Naive thymus-derived CD4-positive, alpha-beta T cell (primary cell): Measurements from ENCODE around the gene ARHGEF7. TPM values are rescaled to one million over a fixed set of nuclear protein-coding genes. Genes with fewer than 3 reads are reported as not detected.
A peak's percentile ranks its signal among the peaks of the same experiment; 100 is the strongest.

Source experiments
- ATAC-seq: fragments of 150-1000 bp; cut with Tn5 transposase; 2 replicates; pipeline ENCODE4 v1.10.0; 2021; ENCODE audit warnings: mild to moderate bottlenecking, moderate library complexity
- CTCF ChIA-PET: fragments of 350-600 bp; sonication (Branson Sonifier 250); formaldehyde crosslinking; loops from one replicate; lab custom pipeline; 2021; ENCODE audit warnings: antibody characterized with exemption; lab: Charles Lee
- POLR2A ChIA-PET: fragments of 350-600 bp; sonication (Branson Sonifier 250); formaldehyde crosslinking; loops from one replicate; lab custom pipeline; 2021; ENCODE audit warnings: antibody characterized with exemption, inconsistent platforms; lab: Charles Lee
- DNase-seq, 9 donors: peaks; one replicate each; pipeline versions ENCODE4 v3.0.0 to v3.0.0-alpha.2; 2020 to 2022; ENCODE audit warnings: mixed read lengths in 1 of 9
- H3K27ac ChIP-seq: one replicate; pipeline ENCODE4 v1.7.0; 2013; ENCODE audit warnings: mild to moderate bottlenecking, low read depth, low read length, moderate library complexity
- H3K27me3 ChIP-seq, 2 donors: one replicate each; pipeline ENCODE4 v1.7.0; 2013; ENCODE audit warnings: low read length in 2 of 2, mild to moderate bottlenecking in 2 of 2, moderate library complexity in 2 of 2; ENCODE audit not compliant: control insufficient read depth in 2 of 2, insufficient read depth in 2 of 2
- H3K36me3 ChIP-seq, 3 experiments: 1 replicate in 2 of 3; 2 replicates in 1 of 3; pipeline ENCODE4 v1.7.0; 2013; ENCODE audit warnings: low read length in 3 of 3, mild to moderate bottlenecking in 3 of 3, moderate library complexity in 1 of 3; ENCODE audit not compliant: insufficient read depth in 3 of 3, control insufficient read depth in 2 of 3
- H3K4me1 ChIP-seq, 2 donors: one replicate each; pipeline ENCODE4 v1.7.0; 2013; ENCODE audit warnings: low read length in 2 of 2, mild to moderate bottlenecking in 2 of 2, moderate library complexity in 1 of 2; ENCODE audit not compliant: control insufficient read depth in 2 of 2, insufficient read depth in 2 of 2
- H3K4me3 ChIP-seq: 2 replicates; pipeline ENCODE4 v1.7.0; 2013; ENCODE audit warnings: mild to moderate bottlenecking, low read length
- H3K9me3 ChIP-seq, 3 experiments: 1 replicate in 2 of 3; 2 replicates in 1 of 3; pipeline ENCODE4 v1.7.0; 2013; ENCODE audit warnings: low read length in 3 of 3; ENCODE audit not compliant: control insufficient read depth in 2 of 3
- H3K27ac Mint-ChIP-seq, 9 donors: one replicate each; pipeline ENCODE4 v1.8.0; 2020 to 2022; ENCODE audit warnings: mixed read lengths in 9 of 9, mild to moderate bottlenecking in 8 of 9, moderate library complexity in 5 of 9, inconsistent platforms in 2 of 9
- H3K27me3 Mint-ChIP-seq, 5 donors: one replicate each; pipeline ENCODE4 v1.8.0; 2021 to 2022; ENCODE audit warnings: mixed read lengths in 5 of 5, mild to moderate bottlenecking in 1 of 5
- H3K36me3 Mint-ChIP-seq, 5 donors: one replicate each; pipeline ENCODE4 v1.8.0; 2020 to 2022; ENCODE audit warnings: mixed read lengths in 5 of 5, mild to moderate bottlenecking in 3 of 5, inconsistent platforms in 1 of 5
- H3K4me1 Mint-ChIP-seq, 7 donors: one replicate each; pipeline ENCODE4 v1.8.0; 2020 to 2022; ENCODE audit warnings: mixed read lengths in 7 of 7, mild to moderate bottlenecking in 3 of 7, inconsistent platforms in 1 of 7
- H3K4me3 Mint-ChIP-seq, 10 donors: one replicate each; pipeline ENCODE4 v1.8.0; 2020 to 2022; ENCODE audit warnings: mild to moderate bottlenecking in 10 of 10, mixed read lengths in 10 of 10, moderate library complexity in 6 of 10, inconsistent platforms in 2 of 10
- H3K9me3 Mint-ChIP-seq, 11 donors: one replicate each; pipeline ENCODE4 v1.8.0; 2020 to 2022; ENCODE audit warnings: mixed read lengths in 11 of 11, mild to moderate bottlenecking in 4 of 11, inconsistent platforms in 1 of 11, moderate library complexity in 1 of 11
- intact Hi-C, 2 donors: fragments of 100-400 bp; cut with micrococcal nuclease; formaldehyde crosslinking; loops; one replicate each; pipeline ENCODE4 v1.15.1; 2023
- polyA plus RNA-seq, 2 donors: library from polyadenylated mRNA; unstranded; fragments of 300-500 nt; fragmentation: Illumina TruSeq; gene quantifications; one replicate each; pipeline ENCODE4 v1.2.3, GENCODE V29; 2021
- total RNA-seq, 6 experiments: library from RNA in 5 of 6; stranded (reverse) in 5 of 6; gene quantifications; 1 replicate in 5 of 6; 2 replicates in 1 of 6; pipeline ENCODE4 v1.2.3 and lab custom pipeline; 2021 to 2026

ARHGEF7 gene
- total and polyA plus RNA-seq, 7 experiments from 2014 or later, result 10.0 to 84.0 (median 76.7) TPM

DNA sequence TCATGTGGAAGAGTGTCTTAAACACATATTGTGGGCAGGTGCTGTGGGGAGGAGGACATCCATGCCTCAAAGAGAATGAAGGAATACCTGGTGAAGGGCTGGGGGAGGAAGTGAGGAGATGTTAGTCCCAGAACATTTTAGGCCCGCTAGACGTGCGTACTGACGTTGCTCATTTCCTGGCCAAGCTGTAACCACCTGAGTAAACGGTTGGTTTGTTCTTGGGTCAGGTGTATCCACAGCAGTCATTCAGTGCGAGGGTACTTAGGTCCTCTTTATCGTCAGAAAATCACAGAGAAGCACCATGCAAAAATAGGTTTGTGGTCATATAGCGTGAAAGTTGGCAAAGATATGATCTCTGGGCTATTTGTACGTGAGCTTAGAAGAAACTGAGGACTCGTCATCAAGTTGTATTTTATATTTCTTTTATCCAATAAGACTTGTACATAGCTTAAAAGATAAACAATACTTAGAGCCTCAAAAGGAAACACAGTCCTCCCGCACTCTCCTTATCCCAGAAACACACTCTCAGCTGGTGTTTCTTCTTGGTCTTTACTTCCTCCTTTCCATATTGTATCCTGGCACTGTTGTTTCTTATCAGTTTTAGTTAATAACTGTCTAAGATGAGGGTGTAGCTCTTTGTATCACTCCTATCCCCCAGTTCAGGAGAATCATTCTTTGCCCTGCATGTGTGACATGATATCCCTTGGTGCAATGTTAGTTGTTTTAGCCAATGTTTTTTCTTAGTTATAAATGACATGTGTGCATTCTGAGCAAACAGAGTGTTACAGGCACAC, 52.0 kb downstream of the ARHGEF7 start:
- Mint-ChIP-seq H3K27me3 (no peaks in the 10 kb centered on the region), H3K36me3 (peaks cover 14 to 51% (median 31%) of the 10 kb centered on the region in 5 donors), H3K4me3 (peak overlapping the region in 8 of 10 donors; percentile 2 to 70 (median 48)), H3K27ac (peak overlapping the region; percentile 32 to 88 (median 62)), H3K4me1 (peaks cover 44 to 90% (median 84%) of the 10 kb centered on the region in 7 donors), H3K9me3 (peaks cover 0 to 5% (median 0%) of the 10 kb centered on the region in 11 donors)
- Histone ChIP-seq H3K27me3 (no peaks in the 10 kb centered on the region), H3K4me1 (peaks cover 0 to 44% of the 10 kb centered on the region in 2 donors), H3K9me3 (no peaks in the 10 kb centered on the region), H3K4me3 (no peak overlapping the region), H3K36me3 (peaks cover 0 to 31% (median 0%) of the 10 kb centered on the region in 3 experiments), H3K27ac (no peak overlapping the region)
- ChIA-PET POLR2A (interaction anchor here (1.2 kb wide), 1 partner anchor 10 kb away, joined by 3 read pairs; no protein-coding TSS in a partner anchor), CTCF (no interaction called here)
- peak; percentile 72 for ATAC-seq
- intact Hi-C loops, result no loop called here
- DNase-seq, result peak in 3 of 9 donors; percentile 32 to 39 (median 38)

DNA sequence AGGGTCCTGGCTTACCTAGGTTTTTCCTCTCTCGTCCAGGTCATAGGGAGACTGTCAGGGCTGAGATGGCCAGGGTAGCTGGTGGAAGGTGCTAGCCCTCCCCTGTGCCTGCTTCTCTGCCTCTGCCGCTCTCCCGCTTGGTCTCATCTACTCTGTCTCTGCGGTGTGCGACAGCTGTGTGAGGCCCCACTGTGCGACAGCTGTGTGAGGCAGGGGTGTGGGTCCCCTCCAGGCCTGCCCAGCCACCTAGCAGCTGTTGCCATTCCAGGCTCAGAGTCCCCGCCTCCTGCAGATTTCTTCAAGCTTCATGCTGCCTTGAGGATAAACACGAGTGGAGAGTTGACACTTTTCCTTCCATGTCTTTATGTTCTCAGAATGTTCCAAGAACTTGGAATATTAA, 53.0 kb downstream of the ARHGEF7 start:
- peak overlapping the region in 3 of 9 donors; percentile 10 to 51 (median 19) for H3K27ac Mint-ChIP-seq
- peak overlapping the region in 1 of 10 donors; percentile 23 for H3K4me3 Mint-ChIP-seq
- Histone ChIP-seq H3K4me1 (peaks cover 0 to 40% of the 10 kb centered on the region in 2 donors), H3K4me3 (no peak overlapping the region), H3K27me3 (no peaks in the 10 kb centered on the region), H3K36me3 (peaks cover 0 to 33% (median 0%) of the 10 kb centered on the region in 3 experiments), H3K9me3 (no peaks in the 10 kb centered on the region), H3K27ac (no peak overlapping the region)
- ChIA-PET POLR2A (interaction anchor here (1.0 kb wide), 1 partner anchor 10 kb away, joined by 3 read pairs; no protein-coding TSS in a partner anchor), CTCF (no interaction called here)
- ATAC-seq (no peak), DNase-seq (no peak)
- H3K9me3 Mint-ChIP-seq, result peaks cover 0 to 5% (median 0%) of the 10 kb centered on the region in 11 donors
- H3K4me1 Mint-ChIP-seq, result peaks cover 38 to 90% (median 84%) of the 10 kb centered on the region in 7 donors
- H3K27me3 Mint-ChIP-seq, result no peaks in the 10 kb centered on the region
- H3K36me3 Mint-ChIP-seq, result peaks cover 11 to 54% (median 26%) of the 10 kb centered on the region in 5 donors
- intact Hi-C loops, result no loop called here

DNA sequence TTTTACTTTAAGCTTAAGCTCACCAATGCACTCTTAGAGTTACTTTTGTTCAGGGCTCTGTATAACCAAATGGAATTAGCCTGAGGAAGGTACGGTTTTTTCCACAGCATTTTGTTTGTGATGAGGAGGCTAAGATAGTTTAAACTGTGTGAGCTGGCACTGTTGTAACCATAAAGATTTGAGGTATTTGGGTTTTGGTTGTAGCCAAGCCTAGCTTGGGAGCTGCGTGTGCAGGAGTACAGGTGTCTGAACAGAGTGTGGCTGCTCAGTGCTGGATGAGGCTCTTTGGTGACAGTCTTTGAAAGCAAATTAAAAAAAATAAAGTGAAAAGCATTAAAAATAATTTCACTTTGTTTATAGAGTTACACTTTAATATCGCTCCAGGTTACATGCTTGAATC, 56.0 kb downstream of the ARHGEF7 start:
- H3K27me3 Mint-ChIP-seq, result no peaks in the 10 kb centered on the region
- ChIA-PET POLR2A (no interaction called here), CTCF (no interaction called here)
- no peak overlapping the region for H3K4me3 ChIP-seq
- H3K36me3 Mint-ChIP-seq, result peaks cover 11 to 70% (median 19%) of the 10 kb centered on the region in 5 donors
- H3K4me3 Mint-ChIP-seq, result peak overlapping the region in 1 of 10 donors; percentile 28
- no peak for DNase-seq
- peak overlapping the region in 5 of 9 donors; percentile 38 to 70 (median 64) for H3K27ac Mint-ChIP-seq
- H3K27me3 ChIP-seq, result no peaks in the 10 kb centered on the region
- peaks cover 0 to 45% of the 10 kb centered on the region in 2 donors for H3K4me1 ChIP-seq
- peaks cover 40 to 97% (median 92%) of the 10 kb centered on the region in 7 donors for H3K4me1 Mint-ChIP-seq
- intact Hi-C loops, result loop anchor here in 1 of 2 donors (2.0 kb wide), 1 partner anchor 18 kb away; no protein-coding TSS in a partner anchor
- H3K9me3 ChIP-seq, result no peaks in the 10 kb centered on the region
- H3K9me3 Mint-ChIP-seq, result peaks cover 0 to 16% (median 0%) of the 10 kb centered on the region in 11 donors
- H3K36me3 ChIP-seq, result peaks cover 0 to 18% (median 0%) of the 10 kb centered on the region in 3 experiments
- no peak overlapping the region for H3K27ac ChIP-seq
- ATAC-seq, result no peak

DNA sequence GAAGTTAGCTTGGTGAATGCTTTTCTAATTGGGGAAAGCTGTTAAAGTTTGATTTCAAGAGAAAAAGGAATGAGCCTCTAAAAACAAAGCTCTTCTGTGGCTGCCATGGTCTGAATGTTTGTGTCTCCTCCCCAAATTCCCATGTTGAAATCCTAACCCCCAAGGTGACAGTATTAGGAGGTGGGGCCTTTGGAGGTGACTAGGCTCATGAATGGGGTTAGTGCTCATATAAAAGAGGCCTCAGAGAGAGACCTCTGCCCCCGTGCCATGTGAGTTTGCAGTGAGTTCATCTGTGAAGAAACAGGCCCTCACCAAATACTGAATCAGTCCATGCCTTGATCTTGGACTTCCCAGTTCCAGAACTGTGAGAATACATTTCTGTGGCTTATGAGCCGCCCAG, 56.5 kb downstream of the ARHGEF7 start:
- POLR2A ChIA-PET, result interaction anchor here (1.1 kb wide), 1 partner anchor 8 kb away, joined by 3 read pairs; no protein-coding TSS in a partner anchor
- DNase-seq, result no peak
- peak overlapping the region in 5 of 9 donors; percentile 38 to 70 (median 64) for H3K27ac Mint-ChIP-seq

DNA sequence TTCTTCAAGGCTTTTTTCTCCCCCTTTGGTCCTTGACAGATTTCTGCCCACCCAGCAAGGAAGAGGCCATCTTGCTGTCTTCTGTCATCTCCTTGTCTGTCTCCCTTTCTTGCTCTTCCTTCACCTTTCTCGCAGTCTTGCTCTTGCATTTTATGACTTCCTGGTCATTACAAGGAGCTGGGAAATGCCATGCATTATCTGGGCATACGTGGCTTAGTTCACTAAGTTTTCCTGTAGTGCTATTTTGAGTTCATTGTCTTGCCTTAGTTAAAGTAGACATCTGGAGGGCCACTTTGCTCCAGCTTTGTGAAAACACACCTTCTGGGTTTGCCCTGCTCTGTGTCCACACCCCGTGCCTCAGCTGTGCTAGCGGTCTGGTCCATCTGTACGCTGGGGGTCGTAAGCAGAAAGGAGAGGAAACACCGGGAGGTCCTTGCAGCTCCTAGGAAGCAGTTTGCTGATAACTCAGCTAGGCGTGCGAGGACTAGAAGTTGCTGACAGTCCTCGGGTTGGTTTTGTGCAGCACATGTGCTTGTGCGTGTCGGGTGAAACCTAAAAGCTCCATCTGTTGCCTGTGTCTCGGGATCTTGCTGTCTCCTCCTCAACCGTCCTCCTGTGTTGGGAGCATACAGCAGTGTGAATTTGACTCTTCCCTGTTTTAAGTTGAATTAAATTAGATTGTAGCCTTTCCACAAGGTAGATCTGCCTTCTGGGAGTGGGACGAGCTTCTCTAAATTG, 59.4 kb downstream of the ARHGEF7 start:
- peaks cover 0 to 13% (median 0%) of the 10 kb centered on the region in 11 donors for H3K9me3 Mint-ChIP-seq
- H3K36me3 Mint-ChIP-seq, result peaks cover 0 to 63% (median 7%) of the 10 kb centered on the region in 5 donors
- DNase-seq, result no peak
- H3K27me3 ChIP-seq, result no peaks in the 10 kb centered on the region
- H3K4me3 ChIP-seq, result no peak overlapping the region
- no peak overlapping the region for H3K27ac ChIP-seq
- ChIA-PET POLR2A (interaction anchor here (0.8 to 1.3 kb wide), 4 partner anchors 11 to 17 kb away, joined by 3 to 6 read pairs (median 4); no protein-coding TSS in a partner anchor), CTCF (interaction anchor here (0.9 kb wide), 1 partner anchor 10 kb away, joined by 5 read pairs; no protein-coding TSS in a partner anchor)
- peak overlapping the region in 8 of 9 donors; percentile 68 to 100 (median 92) for H3K27ac Mint-ChIP-seq
- H3K36me3 ChIP-seq, result peaks cover 0 to 7% (median 0%) of the 10 kb centered on the region in 3 experiments
- H3K4me1 ChIP-seq, result peaks cover 3 to 65% of the 10 kb centered on the region in 2 donors
- ATAC-seq, result no peak
- H3K4me1 Mint-ChIP-seq, result peaks cover 52 to 96% (median 90%) of the 10 kb centered on the region in 7 donors
- peak overlapping the region in 4 of 10 donors; percentile 16 to 72 (median 56) for H3K4me3 Mint-ChIP-seq
- H3K27me3 Mint-ChIP-seq, result no peaks in the 10 kb centered on the region
- no peaks in the 10 kb centered on the region for H3K9me3 ChIP-seq
- intact Hi-C loops, result no loop called here

More for the DNA sequence above, 56.5 kb downstream of the ARHGEF7 start:
- no peaks in the 10 kb centered on the region for H3K9me3 ChIP-seq
- ATAC-seq, result no peak
- H3K27me3 ChIP-seq, result no peaks in the 10 kb centered on the region
- H3K27me3 Mint-ChIP-seq, result no peaks in the 10 kb centered on the region
- no peak overlapping the region for H3K27ac ChIP-seq
- H3K36me3 Mint-ChIP-seq, result peaks cover 11 to 69% (median 19%) of the 10 kb centered on the region in 5 donors
- H3K4me3 ChIP-seq, result no peak overlapping the region
- H3K4me3 Mint-ChIP-seq, result no peak overlapping the region
- peaks cover 40 to 97% (median 92%) of the 10 kb centered on the region in 7 donors for H3K4me1 Mint-ChIP-seq
- CTCF ChIA-PET, result no interaction called here
- peaks cover 0 to 17% (median 0%) of the 10 kb centered on the region in 11 donors for H3K9me3 Mint-ChIP-seq
- H3K4me1 ChIP-seq, result peaks cover 0 to 45% of the 10 kb centered on the region in 2 donors
- intact Hi-C loops, result loop anchor here in 1 of 2 donors (2.0 kb wide), 1 partner anchor 17 kb away; no protein-coding TSS in a partner anchor
- H3K36me3 ChIP-seq, result peaks cover 0 to 18% (median 0%) of the 10 kb centered on the region in 3 experiments

DNA sequence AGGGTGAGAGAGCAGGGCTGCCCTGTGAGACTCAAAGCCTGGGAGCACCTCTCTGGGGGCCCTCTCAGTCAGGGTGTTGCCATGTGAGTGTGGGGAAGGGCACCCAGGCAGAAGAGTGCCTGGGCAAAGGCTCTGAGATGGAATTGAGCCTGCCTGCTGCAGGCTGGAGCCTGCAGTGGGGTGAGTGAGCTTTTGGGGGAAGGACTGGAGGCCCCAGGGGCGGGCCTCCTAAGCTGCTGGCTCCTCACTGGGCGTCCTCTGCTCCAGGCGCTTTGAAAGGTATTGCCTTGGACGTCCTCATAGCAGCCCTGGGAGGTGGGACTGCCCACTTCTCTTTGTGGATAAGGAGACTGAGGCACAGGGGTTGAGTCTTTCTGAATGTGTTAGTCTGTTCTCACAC, 60.3 kb downstream of the ARHGEF7 start:
- Mint-ChIP-seq H3K4me1 (peaks cover 57 to 96% (median 91%) of the 10 kb centered on the region in 7 donors), H3K27me3 (no peaks in the 10 kb centered on the region), H3K9me3 (peaks cover 0 to 13% (median 0%) of the 10 kb centered on the region in 11 donors), H3K36me3 (peaks cover 0 to 66% (median 4%) of the 10 kb centered on the region in 5 donors), H3K4me3 (peak overlapping the region in 4 of 10 donors; percentile 6 to 72 (median 70)), H3K27ac (peak overlapping the region; percentile 81 to 100 (median 96))
- Histone ChIP-seq H3K36me3 (peaks cover 0 to 7% (median 0%) of the 10 kb centered on the region in 3 experiments), H3K27me3 (no peaks in the 10 kb centered on the region), H3K4me3 (no peak overlapping the region), H3K27ac (peak overlapping the region; percentile 2), H3K4me1 (peaks cover 6 to 73% of the 10 kb centered on the region in 2 donors), H3K9me3 (no peaks in the 10 kb centered on the region)
- intact Hi-C loops, result no loop called here
- ChIA-PET CTCF (no interaction called here), POLR2A (interaction anchor here (0.8 to 1.3 kb wide), 2 partner anchors 13 to 18 kb away, joined by 3 to 6 read pairs; no protein-coding TSS in a partner anchor)
- no peak for ATAC-seq
- no peak for DNase-seq
